ENCODE data around the gene UTY. TPM values are rescaled to one million over a fixed set of nuclear protein-coding genes. Genes with fewer than 3 reads are reported as not detected.

Gene UTY
- 29.2 TPM in 1 of 2 replicates, not detected in the other for total RNA-seq

- Histone ChIP-seq H3K36me3 (ENCODE audit: control insufficient read depth, insufficient read depth, low read length) (no peaks in the 10 kb centered on the region), H3K27me3 (ENCODE audit: control insufficient read depth, insufficient read depth, low read length) (no peaks in the 10 kb centered on the region), H3K4me3 (ENCODE audit: low read depth, low read length) (peak within 1 kb of the TSS; percentile 63)
- FAIRE-seq (no peak), DNase-seq (ENCODE audit: low read depth) (peak; percentile 90)
- no peak for TF ChIP-seq CTCF (IDR thresholded peaks at IDR 0.05; ENCODE audit: insufficient read depth, low read length, severe bottlenecking)
Observed at GRCh38 chrY:13479828-13480227, at the start of gene UTY. Gene UTY, minus strand, starts transcription at chrY:13480033. Its CDS starts 368 bp downstream, at chrY:13479665.

- Histone ChIP-seq H3K27me3 (ENCODE audit: control insufficient read depth, insufficient read depth, low read length) (no peaks in the 10 kb centered on the region), H3K36me3 (ENCODE audit: control insufficient read depth, insufficient read depth, low read length) (no peaks in the 10 kb centered on the region), H3K4me3 (ENCODE audit: low read depth, low read length) (no peak overlapping the region)
- no peak for TF ChIP-seq CTCF (IDR thresholded peaks at IDR 0.05; ENCODE audit: insufficient read depth, low read length, severe bottlenecking)
- DNase-seq (ENCODE audit: low read depth) (no peak), FAIRE-seq (no peak)
Observed at GRCh38 chrY:13520474-13520873, 40.6 kb upstream of the UTY start.

- TF ChIP-seq CTCF (IDR thresholded peaks at IDR 0.05; ENCODE audit: insufficient read depth, low read length, severe bottlenecking): no peak
- H3K27me3 ChIP-seq (ENCODE audit: control insufficient read depth, insufficient read depth, low read length): no peaks in the 10 kb centered on the region
- no peaks in the 10 kb centered on the region for H3K36me3 ChIP-seq (ENCODE audit: control insufficient read depth, insufficient read depth, low read length)
- FAIRE-seq (no peak), DNase-seq (ENCODE audit: low read depth) (peak; percentile 15)
- H3K4me3 ChIP-seq (ENCODE audit: low read depth, low read length): no peak overlapping the region
Observed at GRCh38 chrY:13501215-13501614, 21.4 kb upstream of the UTY start.

GRCh38 chrY:13493737-13494136, 13.9 kb upstream of the UTY start:
- FAIRE-seq: no peak
- no peak for TF ChIP-seq CTCF (IDR thresholded peaks at IDR 0.05; ENCODE audit: insufficient read depth, low read length, severe bottlenecking)

GRCh38 chrY:13492408-13492807, 12.6 kb upstream of the UTY start:
- DNase-seq (ENCODE audit: low read depth): no peak
- no peak overlapping the region for H3K4me3 ChIP-seq (ENCODE audit: low read depth, low read length)
- no peak for TF ChIP-seq CTCF (IDR thresholded peaks at IDR 0.05; ENCODE audit: insufficient read depth, low read length, severe bottlenecking)
- no peak for FAIRE-seq
- no peaks in the 10 kb centered on the region for H3K27me3 ChIP-seq (ENCODE audit: control insufficient read depth, insufficient read depth, low read length)
- H3K36me3 ChIP-seq (ENCODE audit: control insufficient read depth, insufficient read depth, low read length): no peaks in the 10 kb centered on the region

More at GRCh38 chrY:13493737-13494136, 13.9 kb upstream of the UTY start:
- DNase-seq (ENCODE audit: low read depth): peak; percentile 45
- Histone ChIP-seq H3K4me3 (ENCODE audit: low read depth, low read length) (no peak overlapping the region), H3K36me3 (ENCODE audit: control insufficient read depth, insufficient read depth, low read length) (no peaks in the 10 kb centered on the region), H3K27me3 (ENCODE audit: control insufficient read depth, insufficient read depth, low read length) (no peaks in the 10 kb centered on the region)

GRCh38 chrY:13488738-13489137, 8.9 kb upstream of the UTY start:
- Histone ChIP-seq H3K36me3 (ENCODE audit: control insufficient read depth, insufficient read depth, low read length) (no peaks in the 10 kb centered on the region), H3K4me3 (ENCODE audit: low read depth, low read length) (no peak overlapping the region), H3K27me3 (ENCODE audit: control insufficient read depth, insufficient read depth, low read length) (no peaks in the 10 kb centered on the region)
- TF ChIP-seq CTCF (IDR thresholded peaks at IDR 0.05; ENCODE audit: insufficient read depth, low read length, severe bottlenecking): no peak
- FAIRE-seq (no peak), DNase-seq (ENCODE audit: low read depth) (no peak)

Measured in bronchial epithelial cell (primary cell).